ENCODE results near the gene NEK2.
"Not testable (repeated sequence)": the region's sequence is repeated elsewhere in the genome, so short reads cannot be mapped to it uniquely, and the experiment has no call there.

NEK2 gene

GRCh38 chr1:211650904-211651303, 24.5 kb downstream of the NEK2 start:
- no peak for DNase-seq (ENCODE audit: low spot score)

GRCh38 chr1:211648980-211649934, 26.2 kb downstream of the NEK2 start:
- no peak for DNase-seq (ENCODE audit: low spot score)

GRCh38 chr1:211648336-211648735, 27.1 kb downstream of the NEK2 start:
- no peak for DNase-seq (ENCODE audit: low spot score)

- no peak for DNase-seq (ENCODE audit: low spot score)
These were observed 27.7 kb downstream of the NEK2 start for GRCh38 chr1:211647711-211648121.

GRCh38 chr1:211646566-211646965, 28.9 kb downstream of the NEK2 start:
- no peak for DNase-seq (ENCODE audit: low spot score)

- DNase-seq (ENCODE audit: low spot score), result not testable (repeated sequence)
These were observed 29.8 kb downstream of the NEK2 start for GRCh38 chr1:211645601-211646000.

- DNase-seq (ENCODE audit: low spot score), result no peak
These were observed 30.8 kb downstream of the NEK2 start for GRCh38 chr1:211644653-211645052.

- no peak for DNase-seq (ENCODE audit: low spot score)
These were observed 31.9 kb downstream of the NEK2 start for GRCh38 chr1:211643324-211644212.

GRCh38 chr1:211642870-211643269, 32.6 kb downstream of the NEK2 start:
- no peak for DNase-seq (ENCODE audit: low spot score)

GRCh38 chr1:211641942-211642341, 33.5 kb downstream of the NEK2 start:
- DNase-seq (ENCODE audit: low spot score), result no peak

GRCh38 chr1:211641044-211641800, 34.2 kb downstream of the NEK2 start:
- no peak for DNase-seq (ENCODE audit: low spot score)

GRCh38 chr1:211640301-211640630, 35.2 kb downstream of the NEK2 start:
- no peak for DNase-seq (ENCODE audit: low spot score)

GRCh38 chr1:211639475-211640300, 35.7 kb downstream of the NEK2 start:
- DNase-seq (ENCODE audit: low spot score), result no peak

- DNase-seq (ENCODE audit: low spot score), result no peak
These were observed 36.7 kb downstream of the NEK2 start for GRCh38 chr1:211638689-211639101.

- DNase-seq (ENCODE audit: low spot score), result no peak
These were observed 37.2 kb downstream of the NEK2 start for GRCh38 chr1:211638246-211638645.

GRCh38 chr1:211637066-211637465, 38.4 kb downstream of the NEK2 start:
- DNase-seq (ENCODE audit: low spot score), result no peak

- not testable (repeated sequence) for DNase-seq (ENCODE audit: low spot score)
These were observed 38.8 kb downstream of the NEK2 start for GRCh38 chr1:211636575-211637029.

GRCh38 chr1:211635597-211636205, 39.7 kb downstream of the NEK2 start:
- no peak for DNase-seq (ENCODE audit: low spot score)

- DNase-seq (ENCODE audit: low spot score), result no peak
These were observed 40.5 kb downstream of the NEK2 start for GRCh38 chr1:211634931-211635330.

- DNase-seq (ENCODE audit: low spot score), result no peak
These were observed 41.0 kb downstream of the NEK2 start for GRCh38 chr1:211634461-211634860.

- no peak for DNase-seq (ENCODE audit: low spot score)
These were observed 41.9 kb downstream of the NEK2 start for GRCh38 chr1:211633524-211633846.
